GM06990 (cell line): Measurements from ENCODE around the gene STARD3.

Experiments
- DNase-seq: peaks from one replicate; pipeline ENCODE4 v3.0.0-alpha.2; 2011; ENCODE audit not compliant: insufficient read length; ENCODE audit errors: extremely low read depth
- H3K27me3 ChIP-seq: replicated peaks from 2 replicates; pipeline ENCODE4 v1.6.0; 2011; ENCODE audit warnings: low read length; ENCODE audit not compliant: control insufficient read depth, insufficient read depth
- H3K36me3 ChIP-seq: 2 replicates; pipeline ENCODE4 v1.5.1; 2011; ENCODE audit warnings: low read length; ENCODE audit not compliant: control insufficient read depth, insufficient read depth
- H3K4me3 ChIP-seq: replicated peaks from 2 replicates; pipeline ENCODE4 v1.5.1; 2011; ENCODE audit warnings: low read depth, mild to moderate bottlenecking, control low read depth, low read length
- TF ChIP-seq, protein P1 (sequence below): IDR thresholded peaks from 2 replicates; pipeline ENCODE4 v1.5.1; 2011; ENCODE audit warnings: low read length, control low read depth, mild to moderate bottlenecking, inconsistent platforms; ENCODE audit not compliant: insufficient read depth, poor library complexity, severe bottlenecking

The STARD3 gene

DNA sequence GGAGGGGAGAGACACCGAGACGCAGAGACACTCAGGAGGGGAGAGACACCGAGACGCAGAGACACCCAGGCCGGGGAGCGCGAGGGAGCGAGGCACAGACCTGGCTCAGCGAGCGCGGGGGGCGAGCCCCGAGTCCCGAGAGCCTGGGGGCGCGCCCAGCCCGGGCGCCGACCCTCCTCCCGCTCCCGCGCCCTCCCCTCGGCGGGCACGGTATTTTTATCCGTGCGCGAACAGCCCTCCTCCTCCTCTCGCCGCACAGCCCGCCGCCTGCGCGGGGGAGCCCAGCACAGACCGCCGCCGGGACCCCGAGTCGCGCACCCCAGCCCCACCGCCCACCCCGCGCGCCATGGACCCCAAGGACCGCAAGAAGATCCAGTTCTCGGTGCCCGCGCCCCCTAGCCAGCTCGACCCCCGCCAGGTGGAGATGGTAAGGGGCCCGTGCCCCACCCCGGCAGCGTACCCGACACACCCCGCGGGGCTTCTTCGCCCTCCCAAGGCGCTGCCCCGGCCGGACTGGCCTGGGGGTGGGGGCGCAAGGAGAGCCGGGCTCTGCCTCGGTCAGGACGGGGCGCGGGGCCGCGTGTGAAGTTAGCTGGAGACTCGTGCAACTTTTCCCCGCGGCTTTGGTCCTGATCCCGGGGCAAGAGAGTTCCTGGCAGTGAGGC is 9.8 kb upstream of the STARD3 start:
- no peak for DNase-seq
- TF ChIP-seq, protein P1, sequence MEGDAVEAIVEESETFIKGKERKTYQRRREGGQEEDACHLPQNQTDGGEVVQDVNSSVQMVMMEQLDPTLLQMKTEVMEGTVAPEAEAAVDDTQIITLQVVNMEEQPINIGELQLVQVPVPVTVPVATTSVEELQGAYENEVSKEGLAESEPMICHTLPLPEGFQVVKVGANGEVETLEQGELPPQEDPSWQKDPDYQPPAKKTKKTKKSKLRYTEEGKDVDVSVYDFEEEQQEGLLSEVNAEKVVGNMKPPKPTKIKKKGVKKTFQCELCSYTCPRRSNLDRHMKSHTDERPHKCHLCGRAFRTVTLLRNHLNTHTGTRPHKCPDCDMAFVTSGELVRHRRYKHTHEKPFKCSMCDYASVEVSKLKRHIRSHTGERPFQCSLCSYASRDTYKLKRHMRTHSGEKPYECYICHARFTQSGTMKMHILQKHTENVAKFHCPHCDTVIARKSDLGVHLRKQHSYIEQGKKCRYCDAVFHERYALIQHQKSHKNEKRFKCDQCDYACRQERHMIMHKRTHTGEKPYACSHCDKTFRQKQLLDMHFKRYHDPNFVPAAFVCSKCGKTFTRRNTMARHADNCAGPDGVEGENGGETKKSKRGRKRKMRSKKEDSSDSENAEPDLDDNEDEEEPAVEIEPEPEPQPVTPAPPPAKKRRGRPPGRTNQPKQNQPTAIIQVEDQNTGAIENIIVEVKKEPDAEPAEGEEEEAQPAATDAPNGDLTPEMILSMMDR, result no peak
- Histone ChIP-seq H3K27me3 (no peaks in the 10 kb centered on the region; the same call in 1 of the 2 replicates), H3K4me3 (no peak overlapping the region), H3K36me3 (no peaks in the 10 kb centered on the region)

DNA sequence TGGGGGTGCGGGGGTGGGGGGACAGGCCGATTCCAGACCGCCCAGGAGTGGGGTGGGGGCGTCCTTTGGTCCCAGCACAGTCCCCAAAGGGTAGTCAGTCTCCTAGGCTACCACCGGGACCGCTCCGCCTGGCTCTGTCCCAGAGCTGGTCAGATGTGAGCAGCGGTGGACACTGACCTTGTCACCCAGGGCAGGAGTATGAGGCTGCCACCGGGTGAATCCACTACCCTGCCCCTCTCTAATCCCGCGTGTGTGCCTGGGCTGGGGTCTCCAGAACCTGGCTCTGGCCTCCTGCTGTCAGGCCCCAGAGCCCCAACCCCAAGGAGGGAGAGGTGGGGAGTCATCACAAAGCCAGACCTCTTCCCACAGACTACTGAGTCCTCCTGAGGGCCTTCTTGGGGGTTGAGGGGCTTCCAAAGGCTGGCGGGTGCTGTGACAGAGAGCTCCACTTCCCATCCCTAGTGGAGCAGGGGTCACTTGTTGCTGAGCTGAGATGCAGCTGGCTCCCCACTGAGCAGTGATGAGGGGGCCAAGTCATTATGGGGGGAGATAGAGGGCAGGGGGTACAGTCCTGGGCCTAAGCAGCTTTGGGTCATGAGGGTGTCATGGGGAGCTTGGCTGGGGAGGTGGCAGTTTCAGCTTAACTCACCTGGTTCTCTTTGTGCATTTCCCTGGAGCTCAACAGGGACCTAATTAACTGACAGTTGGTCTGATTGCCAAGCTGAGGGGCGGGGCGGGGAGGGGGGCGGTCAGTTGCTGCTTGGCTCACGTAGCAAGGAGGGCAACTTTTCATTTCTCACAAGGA is 9.0 kb upstream of the STARD3 start:
- no peak overlapping the region for H3K4me3 ChIP-seq
- TF ChIP-seq, protein P1, result no peak
- no peaks in the 10 kb centered on the region for H3K36me3 ChIP-seq
- H3K27me3 ChIP-seq, result no peaks in the 10 kb centered on the region; the same call in 1 of the 2 replicates
- DNase-seq, result no peak

DNA sequence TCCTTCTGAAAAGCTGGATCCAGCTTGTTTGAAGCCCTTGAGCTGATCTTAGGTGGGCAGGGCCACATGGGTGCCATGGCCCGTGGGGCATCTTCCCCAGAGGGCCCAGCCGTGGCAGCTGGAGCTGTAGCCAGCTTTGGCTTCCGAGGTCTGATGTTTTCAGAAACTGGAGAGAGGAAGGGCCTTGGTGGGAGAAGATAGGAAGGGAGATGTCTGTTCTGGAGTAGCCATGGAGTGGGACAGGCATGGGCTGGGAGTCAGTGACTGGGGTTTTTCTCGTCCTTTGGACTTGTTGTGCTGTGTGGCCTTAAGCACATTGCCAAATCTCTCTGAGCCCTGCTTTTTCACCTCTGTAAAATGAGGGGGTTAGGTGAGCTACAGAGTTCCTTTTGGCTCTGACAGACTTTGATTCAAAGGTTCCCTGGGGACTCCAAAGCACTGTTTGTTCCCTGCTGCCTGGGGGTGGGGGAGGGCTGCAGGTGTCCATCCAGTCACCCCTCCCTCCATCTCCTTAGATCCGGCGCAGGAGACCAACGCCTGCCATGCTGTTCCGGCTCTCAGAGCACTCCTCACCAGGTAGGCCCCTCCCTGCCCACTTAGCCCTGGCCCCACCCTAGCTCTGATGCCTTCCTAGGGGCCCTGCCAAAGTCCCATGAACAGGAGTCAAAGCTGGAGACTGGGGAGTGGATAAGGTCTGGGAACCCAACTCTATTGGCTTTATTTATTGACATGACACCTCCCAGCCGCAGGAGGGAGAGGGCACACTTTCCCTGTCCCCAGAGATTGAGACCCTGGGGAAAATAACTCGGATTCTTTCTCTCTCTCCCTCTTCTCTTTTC is 8.1 kb upstream of the STARD3 start:
- DNase-seq, result no peak
- Histone ChIP-seq H3K36me3 (no peaks in the 10 kb centered on the region), H3K27me3 (no peaks in the 10 kb centered on the region; the same call in 1 of the 2 replicates), H3K4me3 (no peak overlapping the region)
- TF ChIP-seq, protein P1, result no peak

DNA sequence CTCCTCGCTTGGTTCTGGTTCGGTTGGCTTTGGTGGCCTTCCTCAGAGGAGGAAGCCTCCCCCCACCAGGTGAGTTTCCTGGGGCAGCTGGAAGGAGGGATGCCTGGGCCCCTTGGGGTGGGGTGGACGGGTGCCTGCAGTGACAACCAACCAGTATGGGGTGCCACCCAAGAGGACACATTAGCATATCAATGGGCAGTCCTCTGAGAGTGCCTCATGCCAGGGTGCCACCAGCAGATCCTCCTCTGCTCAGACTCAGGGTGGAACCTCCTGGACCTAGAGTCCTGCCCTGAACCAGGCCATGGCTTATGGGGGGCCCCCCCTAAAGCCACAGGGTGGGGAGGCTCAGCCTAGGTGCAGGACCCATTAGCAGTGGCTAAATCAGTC is 7.5 kb upstream of the STARD3 start:
- DNase-seq, result no peak
- Histone ChIP-seq H3K36me3 (no peaks in the 10 kb centered on the region), H3K4me3 (no peak overlapping the region), H3K27me3 (no peaks in the 10 kb centered on the region; the same call in 1 of the 2 replicates)
- TF ChIP-seq, protein P1, result no peak

DNA sequence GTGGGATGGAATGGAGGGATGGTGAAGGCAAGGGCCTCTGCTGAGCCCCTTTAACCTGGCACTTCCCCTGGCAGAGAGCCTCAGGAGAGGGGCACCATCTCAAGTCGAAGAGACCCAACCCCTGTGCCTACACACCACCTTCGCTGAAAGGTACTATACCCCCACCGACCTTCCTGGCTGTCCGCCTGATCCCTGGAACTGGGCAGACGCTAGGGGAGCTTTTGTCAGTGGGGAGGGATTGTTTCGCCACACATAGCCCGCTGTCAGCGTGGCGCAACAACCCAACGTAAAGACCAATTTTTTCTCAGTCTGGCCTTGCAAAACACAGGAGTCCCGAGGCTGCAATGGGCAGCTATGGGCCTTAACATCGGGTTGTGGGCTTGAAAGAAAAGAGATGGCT is 7.0 kb upstream of the STARD3 start:
- no peaks in the 10 kb centered on the region for H3K36me3 ChIP-seq
- no peak overlapping the region for H3K4me3 ChIP-seq
- H3K27me3 ChIP-seq, result no peaks in the 10 kb centered on the region; the same call in 1 of the 2 replicates
- no peak for DNase-seq
- TF ChIP-seq, protein P1, result no peak
